CD4-positive, alpha-beta T cell (primary cell): Measurements from ENCODE around the gene CLPTM1. TPM values are rescaled to one million over a fixed set of nuclear protein-coding genes. Genes with fewer than 3 reads are reported as not detected.
A peak's percentile ranks its signal among the peaks of the same experiment; 100 is the strongest.
"Not testable (repeated sequence)": the region's sequence is repeated elsewhere in the genome, so short reads cannot be mapped to it uniquely, and the experiment has no call there.

ENCODE experiments used
- ATAC-seq: fragments of 200-7000 bp; cut with Tn5 transposase; one replicate; pipeline ENCODE4 v1.10.0; 2022; ENCODE audit warnings: mild to moderate bottlenecking; ENCODE audit not compliant: poor library complexity
- CTCF ChIA-PET: fragments of 350-600 bp; sonication (Branson Sonifier 250); formaldehyde crosslinking; loops from one replicate; lab custom pipeline; 2021; ENCODE audit warnings: antibody characterized with exemption, inconsistent platforms; lab: Charles Lee
- POLR2A ChIA-PET: fragments of 350-600 bp; sonication (Branson Sonifier 250); formaldehyde crosslinking; loops from one replicate; lab custom pipeline; 2021; ENCODE audit warnings: antibody characterized with exemption, inconsistent platforms; lab: Charles Lee
- DNase-seq, 14 experiments: peaks; one replicate each; pipeline ENCODE4 v3.0.0-alpha.2; 2013 to 2020; ENCODE audit warnings: mixed read lengths in 2 of 14
- H3K27ac ChIP-seq, 2 donors: one replicate each; pipeline versions ENCODE4 v1.5.1 to v1.7.0; 2013; ENCODE audit warnings: low read length in 2 of 2, low read depth in 1 of 2, mild to moderate bottlenecking in 1 of 2
- H3K27me3 ChIP-seq, 2 experiments: 1 replicate in 1 of 2; 2 replicates in 1 of 2; pipeline versions ENCODE4 v1.6.1 to v1.7.0; 2013; ENCODE audit warnings: low read length in 2 of 2, control low read depth in 1 of 2, mild to moderate bottlenecking in 1 of 2, moderate library complexity in 1 of 2; ENCODE audit not compliant: insufficient read depth in 2 of 2, control insufficient read depth in 1 of 2
- H3K36me3 ChIP-seq: one replicate; pipeline ENCODE4 v1.6.1; 2013; ENCODE audit warnings: low read length, control low read depth; ENCODE audit not compliant: insufficient read depth
- H3K4me1 ChIP-seq: one replicate; pipeline ENCODE4 v1.6.1; 2013; ENCODE audit warnings: low read length, control low read depth; ENCODE audit not compliant: insufficient read depth
- H3K4me3 ChIP-seq: one replicate; pipeline ENCODE4 v1.5.1; 2013; ENCODE audit warnings: mild to moderate bottlenecking, low read length, moderate library complexity
- H3K9me3 ChIP-seq, 2 experiments: 1 replicate in 1 of 2; 2 replicates in 1 of 2; pipeline versions ENCODE4 v1.6.1 to v1.7.0; 2013; ENCODE audit warnings: low read length in 2 of 2, mild to moderate bottlenecking in 2 of 2, control low read depth in 1 of 2, moderate library complexity in 1 of 2; ENCODE audit not compliant: control insufficient read depth in 1 of 2, insufficient read depth in 1 of 2
- H3K27ac Mint-ChIP-seq: one replicate; pipeline ENCODE4 v1.8.0; 2020; ENCODE audit warnings: mixed read lengths
- H3K27me3 Mint-ChIP-seq: one replicate; pipeline ENCODE4 v1.8.0; 2021; ENCODE audit warnings: mixed read lengths
- H3K36me3 Mint-ChIP-seq: one replicate; pipeline ENCODE4 v1.8.0; 2021; ENCODE audit warnings: low read depth, mixed read lengths
- H3K4me1 Mint-ChIP-seq: one replicate; pipeline ENCODE4 v1.8.0; 2021; ENCODE audit warnings: low read depth, mixed read lengths
- H3K4me3 Mint-ChIP-seq: one replicate; pipeline ENCODE4 v1.8.0; 2020; ENCODE audit warnings: mild to moderate bottlenecking, mixed read lengths
- H3K9me3 Mint-ChIP-seq: one replicate; pipeline ENCODE4 v1.8.0; 2020; ENCODE audit warnings: mixed read lengths
- CTCF ChIP-seq: fragments of 200-600 bp; IDR thresholded peaks from one replicate; pipeline ENCODE4 v1.8.0; 2022; ENCODE audit warnings: antibody characterized with exemption, mild to moderate bottlenecking
- intact Hi-C, 2 experiments: fragments of 100-400 bp; cut with DNase I in 1 of 2; cut with micrococcal nuclease in 1 of 2; formaldehyde crosslinking; loops; one replicate each; pipeline versions ENCODE4 v1.15.1 to v1.9.0; 2023 to 2025; cut with DNase I, micrococcal nuclease
- total RNA-seq, 174 experiments: library from RNA in 2 of 174; stranded (reverse) in 2 of 174; gene quantifications; one replicate each; pipeline ENCODE4 v1.2.3 and lab custom pipeline; 2021 to 2026

Gene CLPTM1
- total RNA-seq, 2 experiments from 2014 or later, result 71.0 to 72.7 TPM

- Mint-ChIP-seq H3K36me3 (no peaks in the 10 kb centered on the region), H3K27ac (no peak overlapping the region), H3K27me3 (peaks cover 71% of the 10 kb centered on the region), H3K4me1 (peaks cover 14% of the 10 kb centered on the region), H3K9me3 (no peaks in the 10 kb centered on the region), H3K4me3 (no peak overlapping the region)
- DNase-seq (peak in 1 of 14 experiments; percentile 2), ATAC-seq (no peak)
- H3K4me3 ChIP-seq, result no peak overlapping the region
- CTCF ChIA-PET, result no interaction called here
- intact Hi-C loops, result no loop called here
- H3K9me3 ChIP-seq, result peaks cover 0 to 5% of the 10 kb centered on the region in 2 experiments
- peaks cover 19% of the 10 kb centered on the region for H3K4me1 ChIP-seq
- TF ChIP-seq CTCF, result no peak
- POLR2A ChIA-PET, result no interaction called here
- H3K27me3 ChIP-seq, result peaks cover 32 to 36% of the 10 kb centered on the region in 2 experiments
- H3K27ac ChIP-seq, result no peak overlapping the region
- H3K36me3 ChIP-seq, result no peaks in the 10 kb centered on the region
Measured at GRCh38 chr19:44909775-44910174, 45.4 kb upstream of the CLPTM1 start.

GRCh38 chr19:44911896-44912295 is 43.3 kb upstream of the CLPTM1 start:
- H3K4me3 ChIP-seq, H3K36me3 Mint-ChIP-seq, DNase-seq, H3K36me3 ChIP-seq, POLR2A ChIA-PET, H3K27ac ChIP-seq, H3K9me3 Mint-ChIP-seq, H3K4me3 Mint-ChIP-seq, ATAC-seq, intact Hi-C loops, CTCF ChIA-PET, H3K9me3 ChIP-seq, H3K27ac Mint-ChIP-seq, H3K4me1 Mint-ChIP-seq: not testable (repeated sequence)
- Histone ChIP-seq H3K4me1 (peaks cover 14% of the 10 kb centered on the region), H3K27me3 (peaks cover 16 to 18% of the 10 kb centered on the region in 2 experiments)
- H3K27me3 Mint-ChIP-seq, result peaks cover 56% of the 10 kb centered on the region

GRCh38 chr19:44912854-44913253 is 42.3 kb upstream of the CLPTM1 start:
- Mint-ChIP-seq H3K4me3 (peak overlapping the region; percentile 25), H3K36me3 (no peaks in the 10 kb centered on the region), H3K4me1 (peaks cover 10% of the 10 kb centered on the region), H3K9me3 (no peaks in the 10 kb centered on the region), H3K27ac (no peak overlapping the region), H3K27me3 (peaks cover 49% of the 10 kb centered on the region)
- peaks cover 8 to 14% of the 10 kb centered on the region in 2 experiments for H3K27me3 ChIP-seq
- H3K4me1 ChIP-seq, result peaks cover 14% of the 10 kb centered on the region
- H3K27ac ChIP-seq, result no peak overlapping the region
- intact Hi-C loops, result no loop called here
- no peaks in the 10 kb centered on the region for H3K36me3 ChIP-seq
- no peak overlapping the region for H3K4me3 ChIP-seq
- ChIA-PET CTCF (interaction anchor here (1.3 kb wide), 1 partner anchor 9 kb away, joined by 3 read pairs; no protein-coding TSS in a partner anchor), POLR2A (no interaction called here)
- ATAC-seq (no peak), DNase-seq (peak in 1 of 14 experiments; percentile 6)
- no peak for TF ChIP-seq CTCF
- no peaks in the 10 kb centered on the region for H3K9me3 ChIP-seq

- POLR2A ChIA-PET, H3K36me3 Mint-ChIP-seq, H3K36me3 ChIP-seq, H3K9me3 ChIP-seq, H3K4me3 ChIP-seq, H3K27ac Mint-ChIP-seq, H3K27ac ChIP-seq, ATAC-seq, H3K4me1 Mint-ChIP-seq, H3K9me3 Mint-ChIP-seq, intact Hi-C loops: not testable (repeated sequence)
- Mint-ChIP-seq H3K4me3 (peak overlapping the region; percentile 89), H3K27me3 (peaks cover 44% of the 10 kb centered on the region)
- H3K27me3 ChIP-seq, result peaks cover 5 to 14% of the 10 kb centered on the region in 2 experiments
- peak in 1 of 14 experiments; percentile 3 for DNase-seq
- peaks cover 14% of the 10 kb centered on the region for H3K4me1 ChIP-seq
- CTCF ChIA-PET, result interaction anchor here (1.3 kb wide), 1 partner anchor 10 kb away, joined by 3 read pairs; no protein-coding TSS in a partner anchor
Measured at GRCh38 chr19:44913512-44914432, 41.4 kb upstream of the CLPTM1 start.

GRCh38 chr19:44914433-44915206 is 40.6 kb upstream of the CLPTM1 start, which contains the start of gene APOC1:
Gene APOC1 (plus strand): TSS chr19:44914608. CDS start chr19:44914892, 284 bp downstream.
- DNase-seq, result peak; percentile 48 to 88 (median 66)
- ChIA-PET CTCF (interaction anchor here (1.0 kb wide), 1 partner anchor 9 kb away, joined by 6 read pairs; the partner anchor contains the start of gene APOE), POLR2A (interaction anchor here (0.9 to 1.2 kb wide), 2 partner anchors 24 to 40 kb away, joined by 3 read pairs; partner anchors contain the start of genes CLPTM1 and TOMM40)
- Histone ChIP-seq H3K4me3 (peak within 1 kb of the TSS; percentile 62), H3K4me1 (peaks cover 14% of the 10 kb centered on the region), H3K27me3 (peaks cover 5 to 14% of the 10 kb centered on the region in 2 experiments)
- H3K36me3 ChIP-seq, H3K4me1 Mint-ChIP-seq, H3K9me3 Mint-ChIP-seq, H3K9me3 ChIP-seq, intact Hi-C loops, H3K27ac ChIP-seq, H3K36me3 Mint-ChIP-seq, H3K27ac Mint-ChIP-seq: not testable (repeated sequence)
- Mint-ChIP-seq H3K4me3 (peak within 1 kb of the TSS; percentile 89), H3K27me3 (peaks cover 44% of the 10 kb centered on the region)
- ATAC-seq, result peak; percentile 97
